Fibroblast of gingiva (primary cell): ENCODE measurements around the gene CCDC40.
"Not testable (repeated sequence)": the region's sequence is repeated elsewhere in the genome, so short reads cannot be mapped to it uniquely, and the experiment has no call there.

Source experiments
- DNase-seq: peaks from one replicate; pipeline ENCODE4 v3.0.0-alpha.2; 2011; ENCODE audit warnings: low read depth

The CCDC40 gene

GRCh38 chr17:80035937-80036714, at the start of gene CCDC40:
TSS of gene CCDC40 (plus strand) at chr17:80036642. CDS start at chr17:80036663, 21 bp downstream.
- peak; percentile 80 for DNase-seq

GRCh38 chr17:79987187-79987934, 49.1 kb upstream of the CCDC40 start:
- no peak for DNase-seq

GRCh38 chr17:79987935-79988184, 48.6 kb upstream of the CCDC40 start:
- DNase-seq = no peak

- DNase-seq = peak; percentile 83
Measured at GRCh38 chr17:79988185-79988971, 48.1 kb upstream of the CCDC40 start.

- DNase-seq = no peak
Measured at GRCh38 chr17:79989106-79989835, 47.2 kb upstream of the CCDC40 start.

GRCh38 chr17:79990051-79990592, 46.3 kb upstream of the CCDC40 start:
- DNase-seq = no peak

GRCh38 chr17:79990704-79991103, 45.7 kb upstream of the CCDC40 start:
- DNase-seq = no peak

GRCh38 chr17:79991140-79991923, 45.1 kb upstream of the CCDC40 start:
- peak; percentile 68 for DNase-seq

GRCh38 chr17:79991924-79992648, 44.4 kb upstream of the CCDC40 start:
- DNase-seq = no peak

GRCh38 chr17:79992649-79993389, 43.6 kb upstream of the CCDC40 start:
- DNase-seq = no peak

- peak; percentile 69 for DNase-seq
Measured at GRCh38 chr17:79993390-79994227, 42.8 kb upstream of the CCDC40 start.

- DNase-seq = not testable (repeated sequence)
Measured at GRCh38 chr17:79994228-79994569, 42.2 kb upstream of the CCDC40 start.

GRCh38 chr17:79994602-79995001, 41.8 kb upstream of the CCDC40 start:
- DNase-seq = no peak

GRCh38 chr17:79995696-79996095, 40.7 kb upstream of the CCDC40 start:
- DNase-seq = no peak

- no peak for DNase-seq
Measured at GRCh38 chr17:79996291-79996690, 40.2 kb upstream of the CCDC40 start.

- no peak for DNase-seq
Measured at GRCh38 chr17:79997011-79997660, 39.3 kb upstream of the CCDC40 start.

- DNase-seq = no peak
Measured at GRCh38 chr17:80000136-80000535, 36.3 kb upstream of the CCDC40 start.
